HG02610 (cell line): ENCODE measurements around the gene ABCA3.

Experiments used
- ATAC-seq: cut with Tn5 transposase; IDR thresholded peaks from one replicate; pipeline ENCODE4 v1.9.1; 2021; ENCODE audit warnings: mild to moderate bottlenecking, moderate library complexity; ENCODE audit not compliant: unreplicated experiment

The ABCA3 gene

DNA sequence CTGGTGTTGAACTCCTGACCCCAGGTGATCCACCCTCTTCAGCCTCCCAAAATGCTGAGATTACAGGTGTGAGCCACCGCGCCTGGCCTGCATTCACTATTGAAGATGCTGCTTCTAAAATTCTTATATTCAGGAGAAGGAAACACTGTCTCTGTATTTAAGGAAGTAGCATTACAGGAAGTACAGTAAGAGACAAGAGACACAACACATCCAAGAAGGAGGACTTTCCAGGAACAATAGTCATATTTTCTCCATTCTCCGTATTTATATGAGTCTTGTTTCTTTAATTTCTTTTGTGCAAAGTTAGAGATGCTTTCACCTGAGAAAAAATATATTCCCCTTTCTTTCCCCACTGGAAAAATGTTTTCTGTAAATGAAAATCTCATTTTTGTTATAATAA is 18.3 kb upstream of the ABCA3 start:
- no peak for ATAC-seq

DNA sequence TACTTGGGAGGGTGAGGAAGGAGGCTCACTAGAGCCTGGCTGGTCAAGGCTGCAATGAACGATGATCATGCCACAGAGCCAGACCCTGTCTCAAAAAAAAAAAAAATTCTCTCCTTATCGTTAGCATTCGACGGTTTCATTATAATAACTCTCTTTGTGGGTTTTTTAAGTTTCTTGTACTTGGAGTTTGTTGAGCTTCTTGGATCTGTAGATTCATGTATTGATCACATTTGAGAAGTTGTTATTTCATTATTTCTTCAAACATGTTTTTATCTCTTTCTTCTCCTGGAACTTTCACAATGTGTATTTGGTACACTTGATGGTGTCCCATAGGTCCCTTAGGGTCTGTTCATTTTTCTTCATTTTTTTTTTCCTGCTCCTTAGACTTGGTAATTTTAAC is 16.8 kb upstream of the ABCA3 start:
- ATAC-seq: no peak

DNA sequence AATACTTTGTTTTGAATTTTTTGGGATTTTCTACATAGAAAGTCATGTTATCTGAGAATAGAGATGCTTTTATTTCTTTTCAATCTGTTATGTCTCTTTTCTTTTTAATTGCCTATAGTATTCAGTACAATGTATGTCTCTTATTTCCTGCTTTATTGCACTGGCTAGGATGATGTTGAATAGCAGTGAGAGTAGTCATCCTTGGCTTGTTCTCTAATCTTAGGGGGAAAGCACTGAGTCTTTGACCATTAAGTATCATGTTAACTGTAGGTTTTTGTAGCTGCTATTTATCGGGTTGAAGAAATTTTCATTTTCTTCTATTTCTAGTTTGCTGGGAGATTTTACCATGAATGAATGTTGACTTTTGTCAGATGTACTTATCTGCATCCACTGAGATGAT is 10.0 kb upstream of the ABCA3 start:
- ATAC-seq: no peak

DNA sequence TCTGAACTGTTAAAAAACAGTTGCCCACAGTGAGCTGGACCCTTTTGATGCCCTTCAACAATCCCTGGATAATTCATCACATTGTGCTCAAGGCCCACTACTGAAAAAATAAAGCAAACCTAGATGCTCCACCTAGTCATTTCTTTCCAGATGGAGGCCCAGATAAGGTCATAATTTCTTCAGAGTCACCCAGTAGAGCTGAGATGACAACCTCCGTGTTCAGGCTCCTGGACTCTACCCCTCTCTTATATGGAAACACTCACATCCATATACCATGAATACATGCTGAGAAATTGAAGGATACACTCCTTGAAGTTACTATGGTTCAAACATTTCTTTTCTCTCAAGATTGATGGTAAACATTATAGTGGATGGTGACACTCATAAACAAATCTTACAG is 2.7 kb upstream of the ABCA3 start:
- ATAC-seq: no peak

DNA sequence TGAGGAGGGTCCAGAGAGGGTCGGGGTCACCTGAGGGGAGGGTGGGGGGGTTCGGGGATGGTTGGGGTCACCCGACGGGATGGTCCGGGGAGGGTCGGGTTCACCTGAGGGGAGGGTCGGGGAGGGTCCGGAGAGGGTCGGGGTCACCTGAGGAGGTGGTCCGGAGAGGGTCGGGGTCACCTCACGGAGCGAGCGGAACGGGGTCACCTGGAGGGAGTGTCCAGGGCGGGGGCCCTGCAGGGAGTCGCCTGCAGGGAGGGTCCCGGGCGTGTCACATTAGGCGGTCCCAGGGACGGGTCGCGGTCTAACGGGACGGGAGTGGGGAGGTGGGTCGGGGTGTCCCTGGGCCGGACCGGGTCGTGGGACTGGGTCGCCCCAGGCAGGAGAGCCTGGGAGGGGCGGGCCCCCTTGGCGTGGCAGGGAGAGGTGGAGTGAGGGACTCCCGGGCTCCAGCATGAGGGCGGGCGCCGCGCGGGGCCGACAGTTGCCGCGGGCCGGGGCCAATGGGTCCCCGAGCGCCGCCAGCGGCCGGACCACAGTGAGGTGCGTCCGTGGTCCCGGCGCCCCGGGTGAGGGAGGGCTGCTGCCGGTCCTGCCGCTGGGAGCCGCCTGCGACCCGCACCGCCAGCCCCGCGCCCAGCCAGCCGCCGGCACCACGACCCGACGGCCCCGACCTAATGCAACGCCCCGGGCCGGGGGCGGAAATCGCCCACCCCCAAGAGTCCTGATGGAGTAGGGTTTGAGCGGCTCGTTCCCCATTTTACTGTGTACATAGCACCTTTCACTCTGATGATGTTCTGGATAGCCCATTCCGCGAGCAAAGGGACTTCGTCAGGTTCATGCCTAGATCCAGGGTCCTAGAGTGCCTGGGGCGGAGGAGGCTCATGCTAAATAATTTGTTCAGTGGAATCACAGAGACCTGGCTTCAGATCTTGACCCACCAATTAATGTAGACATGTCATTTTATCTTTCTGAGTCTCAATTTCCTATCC is 1.2 kb upstream of the ABCA3 start:
- no peak for ATAC-seq

DNA sequence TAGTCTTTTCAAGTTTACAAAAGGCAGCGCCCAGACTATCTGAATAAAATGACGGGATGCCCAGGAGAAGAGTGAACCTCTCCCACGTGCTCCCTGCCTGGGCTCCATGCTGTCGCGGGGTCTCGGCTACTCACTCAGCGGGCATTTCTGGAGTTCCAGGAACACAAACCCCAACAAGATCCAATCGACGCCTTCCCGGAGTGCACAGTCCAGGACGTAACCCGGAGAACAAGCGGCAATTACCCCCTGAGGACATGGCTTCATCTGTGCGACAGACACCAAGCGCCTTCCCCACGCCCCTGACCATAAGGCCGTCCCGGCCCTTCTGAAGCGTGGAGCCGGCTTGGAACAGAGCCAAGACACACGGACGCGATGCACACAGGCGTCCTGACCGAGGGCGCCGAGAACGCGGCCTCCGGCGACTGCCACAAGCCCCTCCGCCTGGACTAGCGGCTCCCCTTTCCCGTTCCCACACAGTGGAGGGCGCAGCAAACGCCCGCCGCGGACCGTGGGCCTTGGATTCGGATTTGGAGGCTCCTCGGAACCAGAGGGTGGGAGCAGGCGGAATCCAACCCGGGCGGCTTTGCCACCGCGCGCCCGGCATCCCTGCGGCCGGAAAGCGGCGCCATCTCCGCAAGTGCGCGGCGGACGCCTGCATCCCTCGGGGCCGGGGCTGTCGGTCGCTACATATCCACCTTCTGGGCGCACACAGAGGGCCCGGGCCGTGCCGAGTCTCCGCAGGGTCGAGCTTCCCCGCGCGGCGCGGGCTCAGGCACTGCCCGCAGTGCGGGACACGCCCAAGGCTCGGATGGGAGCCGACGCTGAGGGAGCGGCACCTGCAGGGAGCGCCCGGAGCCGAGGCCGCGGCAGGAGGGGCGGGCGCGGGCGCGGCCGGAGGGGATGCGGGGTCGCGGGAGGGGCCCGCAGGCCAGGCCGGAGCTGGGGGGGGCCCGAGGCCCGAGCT is 725 bp downstream of the ABCA3 start:
- ATAC-seq: peak; percentile 28

DNA sequence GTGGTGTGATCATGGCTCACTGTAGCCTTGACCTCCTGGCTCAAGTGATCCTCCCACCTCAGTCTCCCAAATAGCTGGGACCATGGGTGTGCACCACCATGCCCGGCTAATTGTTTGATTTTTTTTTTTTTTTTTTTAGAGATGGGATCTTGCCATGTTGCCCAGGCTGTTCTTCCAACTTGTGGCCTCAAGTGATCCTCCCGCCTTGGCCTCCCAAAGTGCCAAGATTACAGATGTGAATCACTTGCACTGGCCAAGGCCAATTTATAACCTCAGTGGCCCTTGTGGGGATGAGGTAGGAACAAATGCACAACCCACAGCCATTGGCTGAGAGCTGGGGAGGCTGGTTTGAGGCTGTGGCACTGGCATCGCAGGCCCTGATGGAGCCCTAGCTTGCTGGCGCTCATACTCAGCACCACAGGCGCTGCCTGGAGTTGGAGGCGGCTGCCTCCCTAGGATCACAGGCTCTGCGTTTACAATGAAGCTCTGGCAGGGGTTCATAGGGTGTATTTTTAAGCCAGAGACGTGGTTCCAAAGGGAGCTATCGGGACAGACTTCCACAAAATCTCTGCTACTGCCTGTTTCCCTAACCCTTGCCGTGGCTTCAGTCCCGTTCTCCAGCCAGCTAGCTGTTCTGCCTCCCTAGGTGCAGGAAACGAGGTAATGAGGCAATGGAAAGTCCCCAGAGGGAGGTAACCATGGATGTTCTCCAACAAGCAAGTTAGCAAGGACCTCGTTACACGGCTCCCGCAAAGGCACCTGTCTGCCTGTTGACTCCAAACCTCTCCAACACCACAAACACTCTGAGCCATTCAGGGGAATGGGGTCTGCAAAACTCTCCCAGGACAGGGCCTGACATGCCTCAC is 2.9 kb downstream of the ABCA3 start:
- ATAC-seq: no peak

DNA sequence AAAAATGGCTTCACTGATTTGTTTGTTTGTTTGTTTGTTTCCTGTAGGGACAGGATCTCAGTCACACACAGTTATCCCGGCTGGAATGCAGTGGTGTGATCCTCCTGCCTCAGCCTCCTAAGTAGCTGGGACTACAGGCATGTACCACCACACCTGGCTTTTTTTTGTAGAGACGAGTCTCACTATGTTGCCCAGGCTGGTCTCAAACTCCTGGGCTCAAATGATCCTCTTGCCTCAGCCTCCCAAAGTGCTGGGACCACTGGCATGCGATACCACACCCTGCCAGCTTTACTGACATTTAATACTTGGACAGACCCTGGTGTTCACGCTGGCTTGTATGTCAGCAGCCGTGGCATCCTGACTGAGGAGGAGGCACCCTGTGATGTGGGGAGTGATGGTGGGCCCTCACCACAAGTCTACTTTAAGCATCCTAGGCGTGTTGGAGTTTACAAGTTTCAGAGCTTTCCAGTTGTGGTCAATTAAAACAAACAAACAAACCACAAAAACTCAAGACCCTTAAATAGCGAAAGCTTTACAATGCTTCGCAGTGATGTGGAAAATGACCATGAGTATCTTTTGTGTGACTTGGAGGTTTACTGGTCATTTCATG is 5.1 kb downstream of the ABCA3 start:
- ATAC-seq: no peak

DNA sequence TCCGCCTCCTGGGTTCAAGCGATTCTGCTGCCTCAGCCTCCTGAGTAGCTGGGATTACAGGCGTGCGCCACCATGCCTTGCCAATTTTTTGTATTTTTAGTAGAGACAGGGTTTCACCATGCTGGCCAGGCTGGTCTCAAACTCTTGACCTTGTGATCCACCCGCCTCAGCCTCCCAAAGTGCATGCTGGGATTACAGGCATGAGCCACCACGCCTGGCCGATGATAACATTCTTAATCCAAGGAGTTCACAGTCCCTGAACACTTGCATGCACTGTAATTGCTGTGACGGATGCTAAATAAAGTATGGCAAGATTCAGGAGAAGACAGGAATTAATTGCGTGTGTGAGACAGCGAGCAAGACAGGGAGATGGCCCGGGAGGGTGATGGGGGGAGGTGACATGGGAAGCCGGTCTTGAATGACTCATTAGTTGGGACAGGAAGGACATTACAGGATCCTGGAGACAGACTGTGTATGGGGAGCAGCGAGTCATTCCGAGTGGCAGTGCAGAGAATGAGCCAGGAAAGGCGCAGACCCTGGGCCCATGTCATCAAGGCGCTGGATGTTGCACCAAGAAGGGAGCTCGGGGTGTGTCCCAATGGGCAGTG is 6.7 kb downstream of the ABCA3 start:
- no peak for ATAC-seq

DNA sequence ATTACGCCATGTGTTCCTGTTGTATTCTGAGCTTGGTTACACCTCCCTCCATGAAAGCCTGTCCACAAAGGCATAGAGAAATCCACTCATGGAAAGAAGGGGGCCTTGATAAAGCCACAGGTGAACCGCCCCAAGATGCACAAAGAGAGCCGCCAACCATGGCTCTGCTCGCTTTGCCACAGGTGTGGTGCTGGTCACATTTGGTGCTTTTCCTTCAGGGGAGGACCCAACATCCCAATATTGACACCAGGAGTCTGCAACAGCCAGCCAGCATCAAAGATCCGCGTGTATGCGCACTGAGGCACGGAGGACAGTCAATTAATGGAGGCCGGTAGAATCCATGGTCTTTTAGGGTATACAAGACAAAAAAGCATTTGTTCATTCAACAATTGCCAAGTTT is 7.3 kb downstream of the ABCA3 start:
- no peak for ATAC-seq

DNA sequence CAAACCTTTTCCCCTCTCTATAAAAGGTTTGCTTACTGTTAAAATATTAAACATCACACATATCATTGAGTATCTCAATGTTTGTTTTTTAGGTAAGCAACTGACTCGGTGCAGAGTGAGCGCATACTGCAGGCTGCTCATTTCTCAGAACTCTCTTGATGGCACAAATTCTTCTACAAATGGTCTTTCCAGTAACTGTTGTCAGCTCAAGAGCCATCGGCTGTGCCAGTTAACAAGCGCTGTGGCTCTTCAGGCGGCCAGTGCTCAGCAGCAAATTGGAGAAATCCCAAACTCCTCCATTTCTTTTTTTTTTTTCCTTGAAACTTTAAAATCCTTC is 8.6 kb downstream of the ABCA3 start:
- no peak for ATAC-seq

DNA sequence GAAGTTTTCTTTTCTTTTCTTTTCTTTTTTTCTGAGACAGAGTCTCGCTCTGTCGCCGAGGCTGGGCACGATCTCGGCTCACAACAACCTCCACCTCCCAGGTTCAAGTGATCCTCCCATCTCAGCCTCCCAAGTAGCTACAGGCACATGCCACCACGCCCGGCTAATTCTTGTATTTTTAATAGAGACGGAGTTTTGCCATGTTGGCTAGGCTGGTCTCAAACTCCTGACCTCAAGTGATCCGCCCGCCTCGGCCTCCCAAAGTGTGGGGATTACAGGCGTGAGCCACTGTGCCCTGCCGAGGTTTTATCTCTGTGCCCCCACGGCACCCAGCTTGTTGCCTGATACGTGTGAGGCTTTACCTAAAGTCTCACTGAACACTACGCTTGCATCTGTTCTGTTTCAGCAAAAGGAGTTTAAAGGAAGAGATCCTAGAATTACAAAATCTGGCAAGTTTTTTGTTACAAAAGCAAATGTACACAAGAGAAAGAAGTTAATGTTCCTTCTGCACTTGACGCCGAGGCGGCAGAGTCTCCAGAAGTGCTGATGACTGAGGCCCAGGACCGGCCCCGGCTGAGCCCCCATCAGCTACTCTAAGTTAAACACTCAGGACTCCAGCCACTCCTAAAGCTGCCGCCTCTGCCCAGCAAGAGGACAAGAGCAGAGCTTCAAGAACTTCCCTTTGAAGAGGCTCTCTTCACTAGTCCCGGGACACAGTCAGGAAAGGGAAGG is 9.2 kb downstream of the ABCA3 start:
- ATAC-seq: no peak

DNA sequence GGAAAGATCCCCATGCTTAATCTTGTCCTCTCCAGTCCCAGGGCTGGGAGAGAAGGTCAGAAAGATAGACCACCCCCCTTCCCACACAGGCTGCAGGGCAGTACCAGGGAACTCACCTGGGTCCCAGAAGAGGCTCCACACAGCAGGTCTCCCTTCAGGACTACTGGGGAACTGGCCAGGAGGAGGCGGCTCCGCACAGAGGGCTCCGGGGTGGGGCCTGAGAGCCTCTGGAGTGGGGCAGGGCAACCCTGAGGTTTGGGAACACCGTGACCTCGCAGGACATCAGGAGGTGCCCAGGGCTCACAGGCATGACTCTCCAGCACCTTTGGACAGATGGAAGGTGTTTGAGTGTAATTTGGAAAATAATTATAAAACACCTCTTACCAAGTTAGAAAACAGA is 11.0 kb downstream of the ABCA3 start:
- no peak for ATAC-seq

GRCh38 chr16:2328428-2328827 is 12.1 kb downstream of the ABCA3 start:
- ATAC-seq: no peak

DNA sequence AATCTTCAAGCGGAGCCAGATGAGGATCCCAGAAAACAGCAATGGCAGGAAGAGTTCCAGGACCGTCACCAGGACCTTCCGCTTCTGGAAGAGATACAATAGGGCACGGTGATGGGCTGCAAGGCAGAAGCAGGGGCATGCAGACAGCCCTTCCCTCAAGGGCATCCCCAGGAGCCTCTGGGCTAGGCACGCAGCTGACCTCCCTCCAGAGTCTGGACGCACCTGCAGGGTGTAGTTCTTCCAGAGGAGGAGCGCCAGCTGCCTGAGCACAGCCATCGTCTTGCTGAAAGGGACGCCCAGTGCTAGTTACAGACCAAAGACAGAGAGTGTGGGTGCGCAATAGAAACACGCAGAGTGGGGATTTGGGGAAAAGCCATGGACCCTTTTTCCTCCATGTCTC is 14.3 kb downstream of the ABCA3 start:
- ATAC-seq: no peak

GRCh38 chr16:2325791-2326190 is 14.7 kb downstream of the ABCA3 start:
- ATAC-seq: no peak

GRCh38 chr16:2325181-2325580 is 15.3 kb downstream of the ABCA3 start:
- no peak for ATAC-seq

DNA sequence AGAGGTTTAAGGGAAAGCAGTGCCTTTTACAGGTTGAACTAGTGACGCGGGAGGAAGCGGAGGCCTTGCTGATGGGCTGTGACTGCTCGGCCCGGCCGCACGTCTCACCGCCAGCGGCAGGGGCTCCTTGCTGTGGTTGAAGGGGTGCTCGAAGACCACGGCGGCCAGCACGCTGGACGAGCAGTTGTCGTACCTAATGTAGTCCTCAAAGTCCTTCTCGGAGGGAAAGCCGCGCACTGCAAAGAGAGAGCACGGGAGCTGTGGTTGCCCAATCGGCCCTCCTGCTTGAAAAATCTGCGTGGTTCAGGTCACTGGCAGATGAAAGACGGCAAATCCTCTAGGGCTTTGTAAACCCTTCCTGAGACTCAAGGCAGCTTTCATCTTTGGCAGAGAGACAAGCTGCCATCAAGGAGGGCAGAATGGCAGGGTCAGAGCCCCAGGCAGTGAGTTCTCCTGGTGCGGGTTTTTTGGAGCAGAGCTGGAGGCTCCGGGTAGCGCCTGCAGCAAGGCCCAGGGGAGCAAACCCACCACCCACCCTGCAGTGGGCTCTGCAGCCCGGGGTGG is 16.1 kb downstream of the ABCA3 start:
- no peak for ATAC-seq

DNA sequence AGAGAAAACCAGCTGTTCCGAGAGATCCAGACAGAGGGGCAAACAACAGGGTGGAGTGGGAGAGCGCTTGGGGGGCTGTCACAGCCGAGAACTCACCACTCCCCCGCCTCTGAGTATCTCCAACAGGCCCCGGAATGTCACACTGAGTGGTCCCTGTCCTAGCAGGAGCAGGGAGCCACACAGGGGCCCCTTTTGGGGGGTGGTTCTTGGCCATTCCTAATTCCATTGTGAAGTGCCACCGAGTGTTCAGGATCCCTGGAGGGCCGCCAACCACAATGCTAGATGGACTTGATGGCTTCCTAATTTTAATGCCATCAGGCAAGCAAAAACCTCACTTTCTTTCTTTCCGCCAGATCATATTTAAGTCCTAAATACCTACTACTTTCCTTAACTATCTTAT is 16.8 kb downstream of the ABCA3 start:
- no peak for ATAC-seq
